ENCODE results near the gene MIER1.
"Not testable (repeated sequence)": the region's sequence is repeated elsewhere in the genome, so short reads cannot be mapped to it uniquely, and the experiment has no call there.

Gene MIER1

GRCh38 chr1:66940981-66941380 is 16.2 kb downstream of the MIER1 start:
- no peak for DNase-seq

- DNase-seq, result no peak
Observed at GRCh38 chr1:66943361-66943969, 18.7 kb downstream of the MIER1 start.

GRCh38 chr1:66944330-66945274 is 19.8 kb downstream of the MIER1 start:
- no peak for DNase-seq

DNA sequence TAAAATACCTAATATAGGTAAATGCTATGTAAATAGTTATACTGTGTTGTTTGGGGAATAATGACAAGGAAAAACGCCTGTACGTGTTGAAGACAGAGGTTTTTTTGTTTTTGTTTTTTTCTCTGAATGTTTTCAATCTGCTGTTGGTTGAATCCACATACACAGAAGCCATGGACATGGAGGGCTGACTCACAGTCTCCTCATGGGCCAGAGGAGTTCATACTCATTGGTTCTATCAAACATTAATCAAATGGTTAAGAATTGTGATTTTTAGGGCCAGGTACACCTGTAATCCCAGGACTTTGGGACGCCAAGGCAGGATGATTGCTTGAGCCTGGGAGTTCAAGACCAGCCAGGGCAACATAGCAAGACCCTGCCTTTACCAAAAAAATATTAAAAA is 20.5 kb downstream of the MIER1 start:
- no peak for DNase-seq

GRCh38 chr1:66947267-66947666 is 22.5 kb downstream of the MIER1 start:
- no peak for DNase-seq

GRCh38 chr1:66951513-66951912 is 26.7 kb downstream of the MIER1 start:
- no peak for DNase-seq

DNA sequence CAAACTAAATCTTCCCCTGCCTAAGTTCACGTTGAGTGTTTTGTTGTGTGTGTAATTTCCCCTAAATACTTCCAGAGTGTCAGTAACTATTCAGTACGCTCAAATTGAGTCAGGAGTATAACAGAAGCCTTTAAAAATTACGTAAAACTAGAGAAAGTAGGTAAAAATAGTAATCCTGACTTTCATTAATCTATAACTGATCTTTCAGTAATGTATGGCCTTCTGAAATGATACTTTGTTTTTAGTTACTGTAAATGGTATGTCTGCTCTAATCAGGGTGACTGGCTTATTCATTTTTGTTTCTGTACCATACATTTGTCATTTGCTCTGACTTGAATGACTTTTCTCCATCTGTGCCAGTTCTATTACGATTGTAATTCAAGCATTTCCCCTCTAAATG is 29.4 kb downstream of the MIER1 start:
- DNase-seq, result no peak

DNA sequence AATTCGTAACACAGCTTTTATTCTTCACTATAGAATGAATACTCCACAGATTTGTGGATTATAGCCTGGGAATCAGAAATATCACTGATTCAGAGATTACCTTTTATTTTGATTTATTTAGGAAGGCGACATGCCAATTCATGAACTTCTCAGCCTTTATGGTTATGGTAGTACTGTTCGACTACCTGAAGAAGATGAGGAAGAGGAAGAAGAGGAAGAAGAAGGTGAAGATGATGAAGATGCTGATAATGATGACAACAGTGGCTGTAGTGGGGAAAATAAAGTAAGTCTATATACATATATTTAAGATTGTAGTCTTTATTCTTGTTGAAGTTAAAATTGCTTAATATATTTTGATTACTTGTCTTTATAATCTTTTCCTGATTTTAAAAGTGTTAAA is 33.1 kb downstream of the MIER1 start:
- no peak for DNase-seq

GRCh38 chr1:66966188-66966873 is 41.5 kb downstream of the MIER1 start:
- DNase-seq, result not testable (repeated sequence)

- DNase-seq, result no peak
Observed at GRCh38 chr1:66968574-66968973, 43.8 kb downstream of the MIER1 start.

DNA sequence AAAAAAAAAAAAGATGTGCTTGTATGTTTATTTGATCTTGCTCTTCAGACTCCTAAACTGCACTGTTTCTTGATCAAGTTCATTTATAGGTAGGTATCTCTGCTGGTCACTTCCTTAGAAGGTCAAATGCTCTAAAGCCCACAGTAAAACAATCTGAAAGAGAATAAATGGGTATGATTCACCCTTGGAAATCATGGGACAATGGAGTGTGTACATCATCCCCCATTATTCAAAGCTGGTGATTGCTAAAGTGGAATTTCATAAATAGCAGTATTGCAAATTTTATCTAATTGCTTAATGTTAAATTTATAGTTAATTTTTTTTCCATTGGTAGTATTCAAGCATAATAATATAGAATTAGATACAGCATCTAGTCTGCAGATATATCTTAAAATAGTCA is 53.4 kb downstream of the MIER1 start:
- DNase-seq, result no peak

DNA sequence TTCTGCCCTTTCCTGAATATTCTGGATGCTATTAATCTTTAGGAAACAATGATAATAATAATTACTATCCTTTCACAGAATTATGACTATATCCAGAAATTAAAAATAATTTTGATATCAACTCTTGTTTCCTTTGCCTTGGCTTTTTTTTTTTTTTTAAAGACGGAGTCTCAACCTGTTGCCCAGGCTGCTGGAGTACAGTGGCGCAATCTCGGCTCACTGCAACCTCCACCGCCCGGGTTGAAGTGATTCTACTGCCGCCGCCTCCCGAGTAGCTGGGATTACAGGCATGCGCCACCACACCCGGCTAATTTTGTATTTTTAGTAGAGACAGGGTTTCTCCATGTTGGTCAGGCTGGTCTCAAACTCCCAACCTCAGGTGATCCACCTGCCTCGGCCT is 54.8 kb downstream of the MIER1 start:
- DNase-seq, result not testable (repeated sequence)

- no peak for DNase-seq
Observed at GRCh38 chr1:66980745-66981367, 56.1 kb downstream of the MIER1 start.

DNA sequence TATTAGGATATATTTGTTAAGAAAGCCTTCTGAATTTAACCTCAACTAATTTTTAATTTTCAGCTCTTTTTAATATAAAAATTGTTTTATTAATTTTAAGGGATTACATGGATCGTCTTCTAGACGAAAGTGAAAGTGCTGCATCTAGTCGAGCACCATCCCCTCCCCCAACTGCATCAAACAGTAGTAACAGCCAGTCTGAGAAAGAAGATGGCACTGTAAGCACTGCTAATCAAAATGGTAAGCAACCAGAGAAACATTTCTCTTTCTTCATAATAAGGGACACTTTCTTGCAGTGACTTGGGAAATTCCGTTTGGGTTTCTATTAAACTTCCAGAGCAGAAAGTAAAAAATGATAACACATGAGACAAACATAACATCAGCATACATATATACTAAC is 56.9 kb downstream of the MIER1 start:
- peak; percentile 9 for DNase-seq

- DNase-seq, result no peak
Observed at GRCh38 chr1:66982561-66983260, 57.9 kb downstream of the MIER1 start.

DNA sequence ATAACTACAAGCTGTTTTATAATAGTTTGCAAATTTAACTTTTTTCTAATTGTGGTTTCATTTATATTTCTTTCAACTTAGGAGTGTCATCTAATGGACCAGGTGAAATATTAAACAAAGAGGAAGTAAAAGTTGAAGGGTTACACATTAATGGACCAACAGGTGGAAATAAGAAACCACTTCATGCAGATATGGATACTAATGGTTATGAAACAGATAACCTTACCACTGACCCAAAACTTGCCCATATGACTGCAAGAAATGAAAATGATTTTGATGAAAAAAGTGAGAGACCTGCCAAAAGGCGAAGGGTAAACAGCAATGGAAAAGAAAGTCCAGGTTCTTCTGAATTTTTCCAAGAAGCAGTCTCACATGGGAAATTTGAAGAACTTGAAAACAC is 59.7 kb downstream of the MIER1 start:
- no peak for DNase-seq

DNA sequence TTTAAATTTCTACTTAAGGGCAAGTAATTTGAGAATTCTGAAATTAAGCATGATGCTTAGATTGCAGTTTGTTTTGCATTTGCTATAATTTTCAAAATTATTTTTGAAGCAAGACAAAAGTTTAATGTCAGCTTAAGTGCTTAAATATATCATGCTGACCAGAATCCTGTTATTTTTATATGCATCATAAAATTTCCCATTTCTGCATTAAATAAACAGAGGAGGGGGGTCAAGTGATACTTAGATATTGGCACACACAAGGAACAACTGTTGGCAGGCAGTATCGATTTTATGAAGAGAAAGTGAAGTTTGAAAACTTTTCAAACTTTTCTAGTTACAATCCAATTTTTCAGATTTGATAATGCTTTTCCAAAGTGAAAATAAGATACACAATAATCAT is 61.0 kb downstream of the MIER1 start:
- no peak for DNase-seq

DNA sequence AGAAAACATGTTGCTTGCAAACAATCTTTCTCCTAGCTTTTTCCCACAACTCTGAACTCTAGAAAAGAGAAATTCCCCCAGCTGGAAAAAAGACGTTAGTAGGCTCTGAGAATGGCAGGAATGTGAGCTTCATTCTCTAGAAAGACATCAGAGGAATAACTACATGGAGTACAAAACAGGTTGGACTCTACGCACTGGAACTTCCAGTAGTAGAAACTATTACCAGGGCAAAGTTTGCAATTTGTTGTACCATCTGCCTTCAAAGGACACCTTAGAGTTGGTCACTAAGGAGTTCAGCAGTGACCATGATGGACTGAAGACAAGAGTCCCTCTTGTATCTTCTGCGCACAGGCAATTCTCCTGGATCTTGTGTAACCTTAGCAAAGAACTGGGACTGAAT is 68.3 kb downstream of the MIER1 start:
- no peak for DNase-seq

GRCh38 chr1:66996018-66996682 is 71.4 kb downstream of the MIER1 start:
- DNase-seq, result peak; percentile 46

- DNase-seq, result no peak
Observed at GRCh38 chr1:66998972-66999371, 74.2 kb downstream of the MIER1 start.

DNA sequence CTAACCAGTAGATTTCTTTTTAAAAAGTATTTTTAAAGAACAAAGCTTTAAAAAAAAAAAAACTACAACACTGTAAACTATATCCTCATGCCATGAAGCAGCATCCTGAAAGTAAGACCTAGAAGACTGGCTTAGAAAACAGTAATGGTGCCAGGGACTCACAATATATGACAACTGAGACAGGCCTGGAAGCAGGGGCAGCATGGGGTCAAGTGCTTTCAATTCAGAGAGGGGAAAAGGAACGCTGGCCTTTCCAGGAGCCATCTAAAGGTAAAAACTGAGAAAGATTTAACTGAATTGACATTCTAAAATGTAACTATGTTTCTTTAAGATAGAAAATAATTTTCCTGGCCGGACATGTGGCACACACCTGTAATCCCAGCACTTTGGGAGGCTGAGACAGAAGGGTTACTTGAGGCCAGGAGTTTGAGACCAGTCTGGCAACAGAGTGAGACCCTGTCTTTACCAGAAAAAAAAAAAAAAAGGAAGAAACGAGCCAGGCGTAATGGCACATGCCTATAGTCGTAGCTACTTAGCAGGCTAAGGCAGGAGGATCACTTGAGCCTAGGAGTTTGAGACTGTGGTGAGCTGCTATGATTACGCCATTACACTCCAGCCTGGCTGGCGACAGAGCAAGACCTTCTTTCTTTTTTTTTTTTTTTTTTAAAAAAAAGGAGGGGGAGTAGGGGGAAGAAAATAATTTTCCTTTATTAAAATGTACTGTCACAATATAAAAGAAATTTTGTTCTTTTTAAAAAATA is 75.0 kb downstream of the MIER1 start:
- DNase-seq, result no peak
